SK-N-SH treated with all-trans-retinoic acid at 6 μM for 48 hours (cell line): Measurements from ENCODE around the gene TRIM15.

Source experiments
- ARNTL ChIP-seq: fragments of 450-650 bp; formaldehyde crosslinking; IDR thresholded peaks from 2 replicates; pipeline ENCODE4 v1.5.0; 2020; ENCODE audit warnings: low read depth, mild to moderate bottlenecking, moderate library complexity, borderline replicate concordance
- BACH2 ChIP-seq: fragments of 250-450 bp; sonication (Bioruptor Pico); IDR thresholded peaks from 2 replicates; pipeline ENCODE4 v1.9.0; 2021; ENCODE audit warnings: mild to moderate bottlenecking, borderline replicate concordance
- CREB5 ChIP-seq: fragments of 250-450 bp; sonication (Bioruptor Pico); IDR thresholded peaks from 2 replicates; pipeline ENCODE4 v1.5.1; 2020; ENCODE audit warnings: low read depth, mild to moderate bottlenecking, moderate library complexity
- CSDC2 ChIP-seq: fragments of 250-450 bp; sonication (Bioruptor Pico); IDR thresholded peaks from 2 replicates; pipeline ENCODE4 v1.5.0; 2020; ENCODE audit warnings: mild to moderate bottlenecking, moderate library complexity
- PATZ1 ChIP-seq: fragments of 250-450 bp; sonication (Bioruptor Pico); IDR thresholded peaks from 2 replicates; pipeline ENCODE4 v1.8.0; 2020; ENCODE audit warnings: mild to moderate bottlenecking, moderate library complexity, borderline replicate concordance
- PPARA ChIP-seq: fragments of 250-450 bp; sonication (Bioruptor Pico); IDR thresholded peaks from 2 replicates; pipeline ENCODE4 v1.5.0; 2020; ENCODE audit warnings: mild to moderate bottlenecking, borderline replicate concordance
- TCF4 ChIP-seq: fragments of 250-450 bp; sonication (Bioruptor Pico); IDR thresholded peaks from 2 replicates; pipeline ENCODE4 v1.8.0; 2021; ENCODE audit warnings: mild to moderate bottlenecking, moderate library complexity, borderline replicate concordance
- TSHZ2 ChIP-seq: fragments of 250-450 bp; sonication (Bioruptor Pico); IDR thresholded peaks from 2 replicates; pipeline ENCODE4 v1.5.0; 2020; ENCODE audit warnings: mild to moderate bottlenecking, moderate library complexity
- ZFP3 ChIP-seq: fragments of 250-450 bp; sonication (Bioruptor Pico); IDR thresholded peaks from 2 replicates; pipeline ENCODE4 v1.5.0; 2020; ENCODE audit warnings: mild to moderate bottlenecking, moderate library complexity
- ZNF565 ChIP-seq: fragments of 450-650 bp; formaldehyde crosslinking; conservative IDR thresholded peaks from 2 replicates; pipeline ENCODE4 v1.5.0; 2020; ENCODE audit warnings: low read depth, mild to moderate bottlenecking, moderate library complexity
- ZNF70 ChIP-seq: fragments of 450-650 bp; formaldehyde crosslinking; IDR thresholded peaks from 2 replicates; pipeline ENCODE4 v1.5.0; 2020; ENCODE audit warnings: mild to moderate bottlenecking, moderate library complexity
- ZNF8 ChIP-seq: fragments of 450-650 bp; formaldehyde crosslinking; IDR thresholded peaks from 2 replicates; pipeline ENCODE4 v1.5.0; 2020; ENCODE audit warnings: mild to moderate bottlenecking, moderate library complexity
- TF ChIP-seq, protein P1 (sequence below): fragments of 250-450 bp; sonication (Bioruptor Pico); IDR thresholded peaks from 2 replicates; pipeline ENCODE4 v1.8.0; 2021; ENCODE audit warnings: low read depth, mild to moderate bottlenecking, moderate library complexity, borderline replicate concordance

DNA sequence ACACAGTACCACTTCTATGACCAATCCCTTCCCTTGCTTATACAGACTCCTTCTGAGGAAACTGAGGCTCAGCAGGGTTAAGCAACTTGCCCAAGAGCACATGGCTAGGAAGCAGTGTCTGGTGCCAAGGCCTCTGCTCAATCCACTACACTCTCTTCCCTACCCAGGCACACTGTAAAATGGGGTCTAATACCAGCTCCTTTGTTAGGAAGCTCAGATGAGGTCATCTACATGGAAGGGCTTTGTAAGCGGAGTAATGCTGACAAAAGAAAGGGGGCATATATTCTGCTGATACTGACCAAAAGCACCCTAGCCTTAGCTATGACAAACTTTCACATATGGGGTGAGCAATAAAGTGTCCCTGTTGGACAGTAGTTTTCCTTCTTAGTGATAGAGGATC is 40.8 kb downstream of the TRIM15 start:
- TF ChIP-seq ZNF565 (CRISPR knock-in tag) (no peak), ARNTL (no peak), ZNF70 (CRISPR knock-in tag) (no peak), PATZ1 (no peak), TSHZ2 (no peak), CREB5 (no peak), PPARA (CRISPR knock-in tag) (no peak), ZNF8 (no peak), BACH2 (CRISPR knock-in tag) (no peak), CSDC2 (no peak), ZFP3 (CRISPR knock-in tag) (no peak), TCF4 (CRISPR knock-in tag) (no peak)
- TF ChIP-seq, protein P1, sequence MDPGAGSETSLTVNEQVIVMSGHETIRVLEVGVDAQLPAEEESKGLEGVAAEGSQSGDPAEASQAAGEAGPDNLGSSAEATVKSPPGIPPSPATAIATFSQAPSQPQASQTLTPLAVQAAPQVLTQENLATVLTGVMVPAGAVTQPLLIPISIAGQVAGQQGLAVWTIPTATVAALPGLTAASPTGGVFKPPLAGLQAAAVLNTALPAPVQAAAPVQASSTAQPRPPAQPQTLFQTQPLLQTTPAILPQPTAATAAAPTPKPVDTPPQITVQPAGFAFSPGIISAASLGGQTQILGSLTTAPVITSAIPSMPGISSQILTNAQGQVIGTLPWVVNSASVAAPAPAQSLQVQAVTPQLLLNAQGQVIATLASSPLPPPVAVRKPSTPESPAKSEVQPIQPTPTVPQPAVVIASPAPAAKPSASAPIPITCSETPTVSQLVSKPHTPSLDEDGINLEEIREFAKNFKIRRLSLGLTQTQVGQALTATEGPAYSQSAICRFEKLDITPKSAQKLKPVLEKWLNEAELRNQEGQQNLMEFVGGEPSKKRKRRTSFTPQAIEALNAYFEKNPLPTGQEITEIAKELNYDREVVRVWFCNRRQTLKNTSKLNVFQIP (CRISPR knock-in tag), result no peak
